Measurements from ENCODE around the gene INTS3.

INTS3 gene

DNA sequence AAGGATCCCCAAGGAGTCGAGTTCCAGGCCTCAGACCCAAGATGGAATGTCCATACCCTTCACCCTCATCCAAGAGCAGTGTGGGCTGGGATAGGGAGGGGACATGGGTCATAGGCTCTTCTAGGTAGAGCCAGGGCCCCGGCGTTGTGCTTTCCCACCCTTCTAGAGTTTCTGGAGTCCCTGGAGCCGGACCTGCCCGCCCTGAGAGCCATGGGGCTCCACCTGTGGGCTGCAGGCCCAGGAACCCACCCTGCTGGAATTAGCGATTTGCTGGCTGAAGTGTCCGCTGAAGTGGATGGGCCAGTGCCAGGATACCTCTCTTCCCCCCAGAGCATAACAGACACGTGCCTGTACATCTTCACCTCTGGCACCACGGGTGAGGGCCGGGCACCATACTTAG, 48.5 kb downstream of the INTS3 start:
- H3K4me3 ChIP-seq (ENCODE audit: low read length) = peak overlapping the region; percentile 60
- DNase-seq (ENCODE audit: low read depth) = no peak

GRCh38 chr1:153776845-153777370, 49.1 kb downstream of the INTS3 start:
- DNase-seq (ENCODE audit: low read depth) = no peak
- no peak overlapping the region for H3K4me3 ChIP-seq (ENCODE audit: low read length)
- TF ChIP-seq, protein P1, sequence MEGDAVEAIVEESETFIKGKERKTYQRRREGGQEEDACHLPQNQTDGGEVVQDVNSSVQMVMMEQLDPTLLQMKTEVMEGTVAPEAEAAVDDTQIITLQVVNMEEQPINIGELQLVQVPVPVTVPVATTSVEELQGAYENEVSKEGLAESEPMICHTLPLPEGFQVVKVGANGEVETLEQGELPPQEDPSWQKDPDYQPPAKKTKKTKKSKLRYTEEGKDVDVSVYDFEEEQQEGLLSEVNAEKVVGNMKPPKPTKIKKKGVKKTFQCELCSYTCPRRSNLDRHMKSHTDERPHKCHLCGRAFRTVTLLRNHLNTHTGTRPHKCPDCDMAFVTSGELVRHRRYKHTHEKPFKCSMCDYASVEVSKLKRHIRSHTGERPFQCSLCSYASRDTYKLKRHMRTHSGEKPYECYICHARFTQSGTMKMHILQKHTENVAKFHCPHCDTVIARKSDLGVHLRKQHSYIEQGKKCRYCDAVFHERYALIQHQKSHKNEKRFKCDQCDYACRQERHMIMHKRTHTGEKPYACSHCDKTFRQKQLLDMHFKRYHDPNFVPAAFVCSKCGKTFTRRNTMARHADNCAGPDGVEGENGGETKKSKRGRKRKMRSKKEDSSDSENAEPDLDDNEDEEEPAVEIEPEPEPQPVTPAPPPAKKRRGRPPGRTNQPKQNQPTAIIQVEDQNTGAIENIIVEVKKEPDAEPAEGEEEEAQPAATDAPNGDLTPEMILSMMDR (conservative IDR thresholded peaks at IDR 0.05; ENCODE audit: low read depth, low read length) = no peak

More for the DNA sequence above, 48.5 kb downstream of the INTS3 start:
- TF ChIP-seq, protein P1 (conservative IDR thresholded peaks at IDR 0.05; ENCODE audit: low read depth, low read length) = no peak

GRCh38 chr1:153777648-153778047, 49.8 kb downstream of the INTS3 start:
- DNase-seq (ENCODE audit: low read depth) = no peak
- TF ChIP-seq, protein P1 (conservative IDR thresholded peaks at IDR 0.05; ENCODE audit: low read depth, low read length) = no peak
- no peak overlapping the region for H3K4me3 ChIP-seq (ENCODE audit: low read length)

GRCh38 chr1:153778051-153778823, 50.4 kb downstream of the INTS3 start:
- no peak for DNase-seq (ENCODE audit: low read depth)
- TF ChIP-seq, protein P1 (conservative IDR thresholded peaks at IDR 0.05; ENCODE audit: low read depth, low read length) = no peak
- H3K4me3 ChIP-seq (ENCODE audit: low read length) = no peak overlapping the region

DNA sequence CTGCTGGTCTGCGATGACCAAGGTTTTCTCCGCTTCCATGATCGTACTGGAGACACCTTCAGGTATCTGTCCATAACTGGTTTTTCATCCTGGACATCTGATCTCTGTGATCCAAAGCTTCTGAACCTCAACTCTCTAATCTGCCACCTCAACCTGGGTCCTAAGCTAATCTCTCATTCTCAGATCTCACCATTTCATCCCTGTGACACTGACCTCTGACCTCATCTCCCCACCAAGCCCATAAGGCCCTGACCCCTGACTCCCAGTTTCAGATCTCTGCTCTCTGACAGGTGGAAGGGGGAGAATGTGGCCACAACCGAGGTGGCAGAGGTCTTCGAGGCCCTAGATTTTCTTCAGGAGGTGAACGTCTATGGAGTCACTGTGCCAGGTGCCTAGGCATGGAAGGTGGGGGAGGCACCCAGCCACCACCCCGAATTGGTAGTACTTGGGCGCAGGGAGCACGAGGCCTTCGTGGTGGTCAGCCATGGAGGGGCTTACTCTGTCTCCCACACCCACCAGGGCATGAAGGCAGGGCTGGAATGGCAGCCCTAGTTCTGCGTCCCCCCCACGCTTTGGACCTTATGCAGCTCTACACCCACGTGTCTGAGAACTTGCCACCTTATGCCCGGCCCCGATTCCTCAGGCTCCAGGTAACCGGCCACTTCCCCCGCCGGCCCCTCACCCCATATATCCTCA, 51.1 kb downstream of the INTS3 start:
- TF ChIP-seq, protein P1 (conservative IDR thresholded peaks at IDR 0.05; ENCODE audit: low read depth, low read length) = no peak
- DNase-seq (ENCODE audit: low read depth) = no peak
- H3K4me3 ChIP-seq (ENCODE audit: low read length) = no peak overlapping the region

DNA sequence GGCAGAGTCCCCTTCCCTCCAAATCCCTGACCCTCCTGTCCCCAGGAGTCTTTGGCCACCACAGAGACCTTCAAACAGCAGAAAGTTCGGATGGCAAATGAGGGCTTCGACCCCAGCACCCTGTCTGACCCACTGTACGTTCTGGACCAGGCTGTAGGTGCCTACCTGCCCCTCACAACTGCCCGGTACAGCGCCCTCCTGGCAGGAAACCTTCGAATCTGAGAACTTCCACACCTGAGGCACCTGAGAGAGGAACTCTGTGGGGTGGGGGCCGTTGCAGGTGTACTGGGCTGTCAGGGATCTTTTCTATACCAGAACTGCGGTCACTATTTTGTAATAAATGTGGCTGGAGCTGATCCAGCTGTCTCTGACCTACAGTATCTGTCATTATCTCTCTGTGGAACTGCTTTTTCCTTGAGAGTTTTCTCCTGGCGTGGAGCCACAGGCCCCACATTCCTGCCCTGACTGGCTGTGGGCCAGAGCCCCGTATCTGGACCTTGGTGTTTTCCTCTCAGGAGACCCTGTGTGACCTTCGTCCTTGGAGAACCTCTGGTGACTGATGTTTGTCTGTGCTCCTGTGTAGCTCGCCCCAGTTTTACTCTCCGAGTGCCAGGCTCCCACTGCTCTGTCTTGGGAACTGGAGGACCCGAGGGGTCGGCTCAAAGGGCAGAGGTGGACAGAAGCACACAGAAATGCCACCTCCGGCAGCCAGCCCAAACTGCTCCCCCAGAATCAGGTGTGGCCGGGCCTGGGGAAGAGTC, 52.1 kb downstream of the INTS3 start:
- DNase-seq (ENCODE audit: low read depth) = no peak
- H3K4me3 ChIP-seq (ENCODE audit: low read length) = no peak overlapping the region
- TF ChIP-seq, protein P1 (conservative IDR thresholded peaks at IDR 0.05; ENCODE audit: low read depth, low read length) = no peak

Data from retinal pigment epithelial cell (primary cell).